Non-pigmented ciliary epithelial cell (primary cell): ENCODE measurements around the gene FBXO47.

Source experiments
- DNase-seq: peaks from one replicate; pipeline ENCODE4 v3.0.0-alpha.2; 2010; ENCODE audit warnings: low read depth

The FBXO47 gene, protein sequence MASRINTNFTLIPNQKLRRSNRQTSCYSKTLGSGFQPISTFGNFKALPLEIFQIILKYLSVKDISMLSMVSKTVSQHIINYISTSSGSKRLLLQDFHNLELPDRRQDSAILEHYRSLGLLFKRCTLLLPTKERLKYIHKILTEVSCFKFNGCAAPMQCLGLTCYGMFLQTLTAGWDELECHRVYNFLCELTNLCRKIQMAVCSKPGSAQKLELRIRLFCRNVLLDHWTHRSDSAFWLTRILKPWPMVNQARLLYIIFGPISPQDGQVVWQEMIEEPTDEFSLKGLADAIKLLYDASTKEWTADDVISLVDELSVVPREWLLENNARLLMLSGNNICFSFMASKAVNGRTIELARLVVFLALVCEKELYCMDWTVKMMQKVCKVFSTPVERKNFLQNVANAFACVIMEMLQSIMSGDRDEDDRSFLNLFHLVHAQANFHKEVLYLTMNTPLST

GRCh38 chr17:38967290-38967738 lies at the start of gene FBXO47:
FBXO47 (minus strand) TSS chr17:38967403; CDS start chr17:38963025, 4,378 bp downstream.
- DNase-seq, result peak; percentile 57

- DNase-seq, result no peak
These were observed 49.3 kb upstream of the FBXO47 start for GRCh38 chr17:39016193-39017153.

- DNase-seq, result no peak
These were observed 48.3 kb upstream of the FBXO47 start for GRCh38 chr17:39015546-39015935.

DNA sequence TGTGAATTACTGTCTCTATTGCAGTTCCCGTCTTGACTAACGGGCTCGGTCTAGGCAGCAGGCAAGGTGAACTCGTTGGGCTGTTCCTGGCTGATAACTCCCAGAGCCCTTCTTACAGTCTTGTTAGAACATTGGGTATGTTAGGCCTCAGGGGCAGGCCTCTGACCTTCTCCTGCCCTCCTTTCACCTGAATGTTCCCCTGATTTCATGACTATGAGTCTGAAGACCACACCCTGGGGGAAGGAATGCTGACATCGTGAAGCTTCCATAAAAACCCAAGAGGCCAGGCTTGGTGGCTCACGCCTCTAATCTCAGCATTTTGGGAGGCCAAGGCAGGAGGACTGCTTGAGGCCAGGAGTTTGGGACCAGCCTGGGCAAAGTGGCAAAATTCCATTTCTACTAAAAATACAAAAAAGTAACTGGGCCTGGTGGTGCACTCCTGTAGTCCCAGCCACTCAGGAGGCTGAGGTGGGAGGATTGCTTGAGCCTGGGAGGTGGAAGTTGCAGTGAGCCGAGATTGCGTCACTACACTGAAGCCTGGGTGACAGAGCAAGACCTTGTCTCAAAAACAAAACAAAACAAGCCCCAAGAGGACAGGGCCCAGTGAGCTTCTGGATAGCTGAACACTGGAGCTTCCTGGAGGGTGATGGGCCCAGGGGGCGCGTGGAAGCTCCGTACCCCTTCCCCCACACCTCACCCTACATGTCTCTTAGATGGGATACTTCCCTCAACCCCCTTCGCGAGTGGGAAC lies 47.8 kb upstream of the FBXO47 start:
- no peak for DNase-seq

GRCh38 chr17:39014044-39014794 lies 47.0 kb upstream of the FBXO47 start:
- DNase-seq, result no peak

- DNase-seq, result no peak
These were observed 45.5 kb upstream of the FBXO47 start for GRCh38 chr17:39012725-39013124.

DNA sequence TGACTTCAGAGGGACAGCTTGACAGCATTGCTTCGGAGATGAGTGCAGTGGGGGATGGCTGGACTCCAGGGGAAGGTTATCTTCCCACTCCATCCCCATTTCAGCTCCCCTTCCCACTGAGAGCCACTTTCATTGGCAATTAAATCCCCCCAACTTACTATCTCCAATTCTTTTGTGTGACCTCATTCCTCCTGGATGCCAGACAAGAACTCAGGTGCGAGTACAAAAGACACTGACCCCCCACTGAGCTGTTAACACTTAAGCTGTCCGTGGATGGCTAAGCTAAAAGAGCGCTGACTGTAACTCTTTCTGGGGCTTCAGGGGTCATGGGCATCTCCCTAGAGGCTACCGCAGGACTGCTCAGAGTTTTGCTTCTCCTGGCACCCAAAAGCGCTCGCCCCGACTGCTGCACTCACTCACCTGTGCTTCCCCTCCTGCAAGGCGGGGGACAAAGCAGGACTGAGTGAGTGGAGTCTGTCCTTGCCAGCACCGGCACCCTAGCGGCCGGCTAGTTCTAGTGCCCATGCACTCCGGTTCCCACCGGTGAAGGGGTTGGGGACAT lies 44.8 kb upstream of the FBXO47 start:
- DNase-seq, result no peak

GRCh38 chr17:39009581-39010001 lies 42.4 kb upstream of the FBXO47 start:
- DNase-seq, result no peak

DNA sequence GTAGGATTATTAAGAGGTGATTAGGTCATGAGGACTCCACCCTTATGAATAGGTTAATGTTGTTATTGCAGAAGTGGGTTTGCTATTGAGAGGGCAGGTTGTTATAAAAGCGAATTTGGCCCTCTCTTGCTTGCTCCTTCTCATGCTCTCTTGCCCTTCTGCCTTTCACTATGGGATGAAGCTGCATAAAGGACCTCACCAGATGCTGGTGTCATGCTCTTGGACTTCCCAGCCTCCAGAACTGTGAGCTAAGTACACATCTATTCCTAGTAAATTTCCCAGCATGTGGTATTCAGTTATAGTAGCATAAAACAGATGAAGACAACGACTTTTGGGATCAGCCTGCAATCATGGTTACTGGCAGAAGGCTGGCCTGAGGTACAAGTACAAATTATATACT lies 41.4 kb upstream of the FBXO47 start:
- DNase-seq, result no peak

DNA sequence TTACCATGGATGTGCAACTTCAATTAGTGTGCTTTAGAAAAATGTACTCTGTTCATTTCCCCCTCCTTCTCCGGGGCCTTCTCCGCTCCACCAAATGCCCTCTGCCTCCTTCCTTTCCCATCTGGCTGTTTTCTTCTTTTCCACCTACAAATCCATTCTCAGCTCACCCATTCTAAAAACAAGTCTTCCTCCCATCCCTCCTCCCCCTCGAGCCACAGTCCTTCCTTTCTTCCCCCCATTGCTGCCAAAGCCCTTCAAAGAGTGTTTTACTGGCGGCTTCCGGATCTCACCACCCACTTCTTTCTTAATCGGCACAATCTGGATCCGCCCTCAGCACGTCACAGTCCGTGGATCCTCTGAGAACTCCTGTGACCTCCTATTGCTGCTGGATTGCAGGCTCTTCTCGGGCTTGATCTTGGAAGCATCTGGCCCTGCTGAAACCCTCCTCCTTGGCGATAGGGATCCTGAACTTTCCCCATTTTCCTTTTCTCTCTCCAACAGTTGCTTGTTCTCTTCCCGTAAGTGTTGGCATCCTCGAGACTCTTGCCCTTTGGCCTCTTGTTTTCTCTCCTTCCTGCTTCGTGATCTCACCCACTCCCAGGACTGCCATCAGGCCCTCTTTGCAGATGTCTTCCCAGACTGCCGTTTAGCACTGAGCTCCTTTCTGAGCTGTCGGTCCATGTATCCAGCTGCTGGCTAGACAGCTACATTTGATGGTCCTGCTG lies 36.0 kb upstream of the FBXO47 start:
- no peak for DNase-seq

DNA sequence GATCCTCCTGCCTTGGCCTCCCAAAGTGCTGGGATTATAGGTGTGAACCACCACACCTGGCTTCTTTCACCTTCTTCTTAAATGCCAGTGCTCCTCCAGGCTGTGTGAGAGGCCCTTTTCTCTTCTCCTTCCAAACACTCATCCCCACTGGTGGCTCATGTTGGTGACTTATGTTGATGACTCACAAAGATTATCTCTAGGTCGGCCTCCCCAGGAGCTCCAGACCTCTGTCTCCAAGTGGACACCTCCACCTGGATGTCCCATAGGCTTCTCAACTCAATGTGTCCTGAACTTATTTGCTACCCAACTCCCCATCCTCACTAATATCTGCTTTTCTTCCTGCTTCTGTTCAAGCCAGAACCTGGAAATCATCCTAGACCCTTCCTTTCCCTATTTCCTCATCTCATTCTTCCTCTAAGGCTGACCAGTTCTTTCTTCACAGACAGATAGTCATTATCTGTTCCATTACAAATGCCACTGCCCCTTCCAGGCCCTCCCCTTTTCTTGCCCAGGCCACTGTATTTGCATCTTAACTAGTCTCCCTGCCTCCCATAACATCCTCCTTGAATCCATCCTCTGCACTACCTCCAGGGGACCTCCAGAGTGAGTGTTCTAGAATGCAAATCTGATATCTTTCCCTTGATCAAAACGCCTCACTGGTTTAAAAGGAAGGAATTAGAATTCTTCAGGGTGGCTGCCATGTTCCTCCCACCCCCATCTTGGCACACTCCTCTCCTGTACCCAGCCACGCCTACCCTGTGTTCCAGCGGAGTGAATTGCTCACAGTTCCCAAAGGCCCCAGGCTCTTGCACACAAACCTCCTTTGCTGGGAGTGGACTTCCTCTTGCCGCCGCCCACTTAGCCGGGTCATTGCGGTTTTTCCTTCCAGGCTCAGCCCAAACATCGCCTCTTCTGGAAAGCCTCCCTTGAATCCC lies 34.8 kb upstream of the FBXO47 start:
- DNase-seq, result no peak

DNA sequence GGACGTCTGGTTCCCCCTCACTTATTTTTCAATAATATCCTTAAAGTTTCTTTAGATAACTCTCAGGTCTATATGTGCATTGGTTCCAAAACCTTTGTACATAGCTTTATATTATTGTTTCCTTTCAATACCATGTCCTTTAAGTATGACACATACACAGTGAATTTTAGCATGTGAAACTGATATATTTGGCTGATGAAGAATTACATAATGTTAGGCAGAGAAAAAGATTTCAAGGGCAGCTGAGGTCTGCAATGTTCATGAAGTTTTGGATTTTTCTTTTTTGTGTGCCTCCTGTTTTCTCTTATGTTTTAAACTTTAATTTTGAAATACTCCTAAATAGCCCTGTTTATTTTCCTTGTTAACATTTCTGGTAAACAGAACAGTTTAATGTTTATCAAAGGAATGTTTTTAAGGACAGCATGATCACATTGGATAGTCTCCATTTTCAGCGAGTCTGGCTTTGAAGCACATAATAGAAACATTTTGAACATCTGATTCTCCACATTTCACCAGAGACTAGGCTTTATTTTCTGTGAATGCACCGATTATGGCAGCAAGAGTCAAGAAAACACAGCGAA lies 32.9 kb upstream of the FBXO47 start:
- no peak for DNase-seq

- DNase-seq, result no peak
These were observed 29.6 kb upstream of the FBXO47 start for GRCh38 chr17:38996660-38997337.

- DNase-seq, result no peak
These were observed 26.8 kb upstream of the FBXO47 start for GRCh38 chr17:38994026-38994425.

GRCh38 chr17:38984666-38985065 lies 17.5 kb upstream of the FBXO47 start:
- DNase-seq, result no peak

GRCh38 chr17:38982858-38983746 lies 15.9 kb upstream of the FBXO47 start:
- DNase-seq, result no peak

DNA sequence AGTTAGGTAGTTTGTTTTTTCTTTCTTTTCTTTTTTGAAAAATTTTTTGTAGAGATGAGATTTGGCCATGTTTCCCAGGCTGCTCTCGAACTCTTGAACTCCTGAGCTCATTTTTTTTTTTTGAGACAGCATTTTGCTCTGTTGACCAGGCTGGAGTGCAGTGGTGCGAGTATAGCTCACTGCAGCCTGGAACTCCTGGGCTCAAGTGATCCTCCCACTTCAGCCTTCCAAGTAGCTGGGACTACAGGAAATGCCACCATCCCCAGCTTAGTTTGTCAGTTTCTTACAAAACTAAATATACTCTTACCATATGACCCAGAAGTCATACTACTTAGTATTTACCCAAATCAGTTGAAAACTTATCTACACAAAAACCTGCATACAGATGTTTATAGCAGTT lies 14.4 kb upstream of the FBXO47 start:
- DNase-seq, result no peak
